Activated naive CD8-positive, alpha-beta T cell treated with anti-CD3 and anti-CD28 coated beads, Interleukin-2, amount 50 U/mL, for 16 hours (primary cell): ENCODE results near the gene KCNT2.

ENCODE experiments used
- DNase-seq: peaks from one replicate; pipeline ENCODE4 v3.0.0-alpha.2; 2020; ENCODE audit warnings: low read depth, low spot score

KCNT2 gene

GRCh38 chr1:196450143-196451095 lies 157.8 kb downstream of the KCNT2 start:
- DNase-seq = no peak

- no peak for DNase-seq
Observed at GRCh38 chr1:196449460-196449859, 158.8 kb downstream of the KCNT2 start.

DNA sequence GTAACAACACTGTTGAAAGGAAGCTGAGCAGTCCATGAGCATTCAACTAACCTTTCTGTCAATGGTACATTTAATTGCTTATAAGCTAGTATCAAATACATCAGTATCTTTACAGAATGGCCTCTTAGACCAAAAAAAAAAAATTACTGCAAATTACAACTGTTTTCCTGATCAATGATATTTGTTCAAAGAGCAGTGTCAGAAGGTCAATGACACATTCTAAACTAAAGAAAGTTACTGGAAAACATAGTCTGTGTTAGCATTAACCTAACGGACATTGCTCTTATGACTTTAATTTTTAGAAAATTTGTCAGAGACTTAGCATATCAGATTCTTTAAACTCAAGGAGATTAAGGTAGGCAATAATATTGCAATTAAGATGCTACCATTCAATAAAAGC lies 162.5 kb downstream of the KCNT2 start:
- no peak for DNase-seq

DNA sequence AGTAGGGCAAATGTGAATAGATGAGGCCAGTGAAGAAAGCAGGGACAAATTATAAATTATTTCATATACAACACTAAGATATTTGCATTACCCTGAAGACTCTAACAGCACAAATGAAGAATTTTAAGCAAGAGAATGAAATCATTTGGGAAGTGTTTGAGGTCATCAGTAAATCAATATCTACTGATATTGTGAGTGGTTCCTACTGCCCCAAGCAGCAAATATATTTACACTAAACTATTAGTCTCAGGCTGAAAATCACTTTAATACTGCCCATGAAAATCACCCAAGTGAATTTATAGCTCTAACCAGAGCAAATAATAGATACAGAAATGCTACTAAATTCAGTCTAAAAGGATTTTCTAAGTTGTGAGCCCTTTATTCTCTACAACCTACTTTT lies 163.6 kb downstream of the KCNT2 start:
- no peak for DNase-seq

- no peak for DNase-seq
Observed at GRCh38 chr1:196442366-196442765, 165.9 kb downstream of the KCNT2 start.

- no peak for DNase-seq
Observed at GRCh38 chr1:196440711-196441110, 167.5 kb downstream of the KCNT2 start.

DNA sequence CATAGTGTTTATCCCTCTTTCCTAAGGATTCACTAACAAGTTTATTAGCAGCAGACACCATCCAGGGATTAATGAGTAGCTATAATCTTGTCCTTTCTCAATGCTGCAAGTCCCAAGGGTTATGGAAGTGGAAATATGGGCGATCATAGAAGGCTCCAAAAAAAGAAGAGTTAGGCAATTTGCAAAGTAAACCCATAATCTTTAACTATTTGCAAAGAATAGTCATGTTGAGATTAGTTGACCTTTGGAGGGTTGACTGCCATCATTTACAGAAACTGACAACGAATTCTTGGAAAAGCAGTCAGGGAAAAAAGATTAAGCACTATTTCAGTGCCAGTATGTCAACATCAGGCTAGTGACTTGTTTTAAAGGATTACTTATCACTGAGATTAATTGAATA lies 169.9 kb downstream of the KCNT2 start:
- no peak for DNase-seq

DNA sequence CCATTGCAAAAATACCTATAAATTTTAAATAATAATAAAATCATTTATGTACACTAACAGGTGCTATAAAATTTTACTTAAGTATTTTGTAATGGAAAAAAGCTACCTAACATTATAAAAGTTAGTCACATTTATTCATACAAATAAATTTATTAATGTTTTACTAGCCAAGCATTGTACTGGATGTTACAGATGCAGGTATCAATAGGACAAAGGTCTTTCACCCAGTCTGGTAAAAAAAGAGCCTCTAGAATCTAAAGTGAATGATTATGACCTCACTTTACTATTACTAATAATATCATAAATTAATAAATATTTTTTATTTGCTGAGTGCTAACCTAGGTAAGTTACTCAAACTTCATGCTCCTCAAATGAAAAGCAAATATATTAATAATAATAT lies 170.6 kb downstream of the KCNT2 start:
- DNase-seq = no peak

DNA sequence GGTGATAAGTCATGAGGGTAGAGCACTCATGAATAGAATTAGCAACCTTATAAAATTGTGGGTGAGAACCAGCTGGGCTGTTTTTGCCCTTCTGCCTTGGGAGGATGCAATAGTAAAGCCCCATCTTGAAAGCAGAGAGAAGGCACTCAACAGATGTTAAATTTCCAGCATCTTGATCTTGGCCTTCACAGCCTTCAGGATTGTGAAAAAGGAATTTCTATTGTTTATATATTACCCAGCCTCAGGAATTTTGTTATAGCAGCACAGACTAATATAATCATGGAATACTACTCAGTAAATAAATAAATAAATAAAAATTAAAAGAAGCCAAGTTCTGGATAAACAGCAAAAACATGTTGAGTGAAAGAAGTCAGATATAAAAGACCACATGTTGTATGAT lies 175.2 kb downstream of the KCNT2 start:
- no peak for DNase-seq

DNA sequence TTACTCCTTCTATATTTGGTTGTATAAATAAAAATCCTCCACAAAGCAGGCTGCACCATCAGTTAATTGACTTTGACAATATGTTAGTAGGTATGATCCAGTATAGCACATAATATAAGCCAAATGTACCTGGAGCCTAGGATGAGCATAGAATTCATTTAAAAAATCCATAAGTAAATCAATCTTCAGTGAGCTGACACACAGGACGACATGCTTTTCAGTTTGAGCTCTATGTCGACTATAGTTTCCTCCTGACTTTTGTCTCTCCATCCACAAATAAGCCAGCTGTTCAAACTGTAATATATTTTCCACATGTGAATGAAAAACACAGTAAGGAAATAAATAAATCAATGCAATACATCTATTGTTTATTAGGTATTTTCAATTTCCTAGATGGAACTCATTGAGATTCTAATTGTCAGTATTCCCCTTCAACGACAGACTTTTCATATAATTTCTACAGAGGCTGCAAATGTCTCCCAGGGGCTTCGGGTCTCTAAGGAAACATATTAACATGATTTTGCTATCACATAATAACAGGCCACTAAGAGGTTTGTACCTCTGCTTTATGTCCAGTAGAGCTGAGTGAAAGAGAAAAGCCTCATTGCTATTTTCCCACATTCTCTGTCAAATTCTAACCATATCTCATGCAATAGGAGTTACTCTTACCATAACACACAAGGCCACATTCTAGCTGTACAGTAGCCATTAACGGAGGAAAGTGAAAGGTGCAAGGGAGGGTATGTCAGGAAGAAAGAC lies 180.1 kb downstream of the KCNT2 start:
- no peak for DNase-seq

DNA sequence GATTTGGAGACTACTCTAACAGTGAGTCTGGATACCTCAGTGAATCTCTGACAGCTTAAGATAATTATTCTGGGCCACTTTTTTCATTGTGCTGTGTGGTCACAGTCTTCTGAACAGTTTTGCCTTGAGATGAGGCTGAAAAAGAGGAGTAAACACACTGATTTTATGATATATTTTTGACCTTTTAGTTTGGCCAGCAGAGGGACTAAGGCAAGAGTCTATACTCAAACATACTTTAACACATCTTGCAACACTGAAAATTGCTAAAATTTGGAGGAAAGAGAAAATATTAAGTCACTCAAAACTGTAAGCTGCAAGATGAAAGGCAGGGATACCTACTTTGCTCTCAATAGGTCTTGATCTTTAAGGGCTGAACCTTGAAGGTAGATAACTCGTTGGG lies 182.7 kb downstream of the KCNT2 start:
- DNase-seq = no peak

DNA sequence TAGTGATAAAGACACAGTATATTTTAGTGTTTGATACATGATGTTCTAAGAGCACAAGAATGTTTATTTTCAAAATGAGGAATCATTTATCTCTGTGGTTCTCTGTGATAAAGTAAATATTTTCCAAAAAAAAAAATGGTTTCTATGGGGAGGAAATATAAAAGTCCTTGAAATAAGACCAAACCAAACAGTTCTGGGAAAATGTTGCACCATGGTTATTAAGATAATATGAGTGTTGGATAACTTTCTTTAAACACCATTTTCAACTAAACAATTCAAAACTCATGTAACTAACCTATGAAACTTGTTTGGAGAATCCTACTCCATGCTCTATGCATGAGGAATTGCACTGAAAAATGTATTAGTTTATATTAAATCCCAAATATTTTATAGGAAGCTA lies 184.6 kb downstream of the KCNT2 start:
- DNase-seq = no peak

- no peak for DNase-seq
Observed at GRCh38 chr1:196418772-196419171, 189.5 kb downstream of the KCNT2 start.

DNA sequence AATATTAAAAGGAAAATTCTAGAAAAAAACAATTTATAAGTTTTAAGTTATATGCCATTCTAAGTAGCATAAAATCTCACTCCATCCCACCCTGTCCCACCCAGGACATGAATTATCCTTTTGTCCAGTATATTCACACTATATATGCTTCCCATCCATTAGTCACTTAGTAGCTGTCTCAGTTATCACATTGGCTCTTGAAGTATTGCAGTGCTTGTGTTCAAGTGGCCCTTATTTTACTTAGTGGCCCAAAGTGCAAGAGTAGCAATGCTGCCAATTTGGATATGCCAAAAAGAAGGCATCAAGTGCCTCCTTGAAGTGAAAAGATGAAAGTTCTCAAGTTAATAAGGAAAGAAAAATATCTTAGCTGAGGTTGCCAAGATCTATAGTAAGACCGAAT lies 192.3 kb downstream of the KCNT2 start:
- DNase-seq = no peak

DNA sequence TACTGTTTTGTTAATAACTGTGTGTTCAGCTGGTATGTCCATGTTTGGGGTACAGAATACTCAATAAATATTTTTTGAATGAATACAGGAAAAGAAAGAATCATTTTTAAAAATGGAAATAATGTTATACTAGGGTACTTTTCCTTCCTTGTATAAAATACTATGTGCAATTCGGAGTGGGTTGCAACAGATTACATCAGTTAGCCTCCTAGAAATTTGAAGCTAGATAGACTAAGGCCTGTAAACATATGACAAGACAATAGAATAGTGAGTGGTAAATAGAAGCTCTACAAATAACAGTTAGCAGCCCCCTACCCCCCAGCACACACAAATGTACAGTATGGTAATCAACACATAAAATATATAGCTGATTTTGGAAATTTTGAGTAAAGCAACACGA lies 195.9 kb downstream of the KCNT2 start:
- DNase-seq = no peak

DNA sequence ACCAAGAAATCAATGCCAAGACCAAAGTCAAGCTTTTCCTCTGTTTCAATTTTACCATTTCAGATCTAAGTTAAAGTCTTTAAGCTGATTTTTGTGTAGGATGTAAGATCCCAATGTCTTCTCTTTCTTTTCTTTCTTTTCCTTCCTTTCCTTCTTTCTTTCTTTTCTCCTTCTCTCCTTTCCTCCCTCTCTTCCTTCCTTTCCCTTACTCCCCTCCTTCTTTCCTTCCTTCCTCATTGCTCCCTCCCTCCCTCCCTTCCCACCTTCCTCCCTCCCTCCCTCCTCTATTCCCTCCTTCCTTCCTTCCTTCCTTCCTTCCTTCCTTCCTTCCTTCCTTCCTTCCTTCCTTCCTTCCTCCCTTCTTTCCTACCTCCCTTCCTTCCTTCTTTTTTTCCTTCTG lies 197.5 kb downstream of the KCNT2 start:
- DNase-seq = no peak

- DNase-seq = no peak
Observed at GRCh38 chr1:196409586-196409985, 198.7 kb downstream of the KCNT2 start.

GRCh38 chr1:196407358-196408051 lies 200.7 kb downstream of the KCNT2 start:
- no peak for DNase-seq

DNA sequence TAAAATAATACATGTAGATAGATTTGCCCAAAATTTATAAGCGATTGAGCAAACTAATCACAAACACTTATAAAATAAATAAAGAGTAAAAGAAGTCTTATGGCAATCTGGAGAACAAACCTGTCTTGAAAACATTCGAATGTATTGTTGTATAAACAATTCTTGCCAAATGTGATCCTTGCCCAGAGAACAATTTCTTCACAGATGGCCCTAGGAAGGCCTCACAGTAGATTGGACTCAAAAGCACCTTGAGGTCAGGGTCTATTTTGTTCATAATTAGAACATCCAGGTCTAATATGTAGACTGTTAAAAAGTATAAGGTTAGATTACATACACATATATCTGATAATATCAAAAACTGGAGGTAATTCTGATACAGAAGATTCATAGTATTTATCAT lies 202.4 kb downstream of the KCNT2 start:
- DNase-seq = no peak

DNA sequence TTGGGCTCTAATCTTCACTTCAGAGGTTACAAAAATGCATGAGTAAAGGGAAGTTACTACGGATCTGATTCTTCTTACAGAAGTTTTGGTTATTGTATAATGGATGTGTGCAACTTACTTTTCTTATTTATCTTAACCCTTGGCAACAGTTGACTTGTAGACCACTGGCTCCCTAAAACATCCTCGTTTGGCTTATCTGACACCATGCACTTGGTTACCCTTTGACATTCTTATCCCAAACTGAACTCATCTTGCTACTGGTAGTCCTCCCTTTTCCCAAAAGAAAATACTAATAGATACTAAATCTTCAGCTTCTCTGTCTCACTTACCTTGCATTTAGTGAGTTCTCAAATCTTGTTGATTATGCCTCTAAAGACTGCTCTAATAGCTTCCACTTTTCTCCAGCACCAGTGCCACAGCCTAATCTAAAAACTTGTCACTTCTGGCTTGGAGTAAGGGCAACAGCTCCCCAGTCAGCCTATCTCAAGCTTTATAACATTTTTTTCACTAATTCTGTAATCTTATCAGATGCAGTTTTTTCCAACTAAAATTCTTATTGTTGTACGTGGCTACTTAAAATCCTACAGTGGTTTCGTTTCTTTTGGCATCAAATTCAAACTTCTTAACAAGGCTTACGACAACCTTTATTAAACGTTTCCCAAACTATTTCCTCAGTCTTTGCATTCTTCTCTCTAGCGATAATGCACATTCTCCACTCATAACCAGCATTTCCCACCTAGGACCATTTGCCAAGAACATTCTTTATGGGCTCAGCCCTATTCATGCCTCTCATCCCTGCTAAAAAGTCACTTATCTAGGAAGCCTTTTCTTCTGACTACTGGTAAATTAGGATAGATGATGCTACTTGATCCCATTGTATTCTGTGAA lies 204.2 kb downstream of the KCNT2 start:
- no peak for DNase-seq

DNA sequence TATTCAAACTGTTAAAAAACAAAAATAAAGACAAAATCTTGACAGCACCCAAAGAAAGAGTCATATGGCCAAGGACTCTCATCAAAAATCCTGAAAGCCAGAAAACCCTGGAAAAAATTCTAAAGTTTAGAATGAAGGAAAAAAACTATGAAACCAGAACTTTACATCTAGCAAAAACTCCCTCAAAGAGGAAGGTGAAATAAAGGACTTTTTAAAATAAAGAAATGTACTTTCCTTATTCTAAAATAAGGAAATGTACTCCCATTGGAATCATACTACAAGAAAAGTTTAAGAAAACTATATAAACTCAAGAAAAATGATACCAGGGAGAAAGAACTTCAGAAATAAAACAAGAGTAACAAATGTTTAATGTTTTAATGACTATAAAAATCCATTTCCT lies 206.3 kb downstream of the KCNT2 start:
- no peak for DNase-seq
